ENCODE measurements around the gene UNCX. TPM values are rescaled to one million over a fixed set of nuclear protein-coding genes. Genes with fewer than 3 reads are reported as not detected.

Gene UNCX
- total and polyA plus RNA-seq, 2 of the 4 experiments (the other 2 are of a cell fraction) = not detected

- Histone ChIP-seq H3K9me1 (ENCODE audit: insufficient read depth, low read length) (no peaks in the 10 kb centered on the region), H3K18ac (ENCODE audit: low read depth, low read length) (no peak overlapping the region), H4K91ac (ENCODE audit: insufficient read depth, low read depth, low read length) (no peak overlapping the region), H4K20me1 (ENCODE audit: insufficient read depth, low read length) (0 out of 2 replicates have a peak, but pooled peaks cover 11% of the 10 kb centered on the region), H2AK5ac (ENCODE audit: low read depth, low read length) (no peak overlapping the region), H3K23ac (ENCODE audit: low read depth, low read length) (no peak overlapping the region), H3K79me1 (ENCODE audit: low read depth in 1 of 2, low read length in 2 of 2) (no peaks in the 10 kb centered on the region), H2BK5ac (ENCODE audit: low read depth, low read length, poor library complexity, severe bottlenecking) (no peak overlapping the region), H3K9ac (ENCODE audit: low read depth, low read length) (no peak overlapping the region), H3K4ac (ENCODE audit: low read depth, low read length) (no peak overlapping the region), H2AK9ac (replicated peaks; ENCODE audit: low read depth, low read length, poor library complexity) (no peak overlapping the region), H4K5ac (ENCODE audit: low read depth, low read length) (no peak overlapping the region), H2BK20ac (ENCODE audit: low read depth, low read length) (no peak overlapping the region), H3K56ac (ENCODE audit: extremely low read depth, insufficient read depth, low read length) (no peak overlapping the region), H2BK120ac (ENCODE audit: low read depth, low read length) (no peak overlapping the region), H3K14ac (replicated peaks; ENCODE audit: low read depth, low read length) (no peak overlapping the region), H2AFZ (replicated peaks; ENCODE audit: low read length, poor library complexity) (no peak overlapping the region), H3K27ac (ENCODE audit: insufficient read depth, low read length) (no peak overlapping the region), H3K9me3 (ENCODE audit: control insufficient read depth, insufficient read depth, low read length) (peaks cover 34% of the 10 kb centered on the region), H3K4me1 (ENCODE audit: control insufficient read depth, insufficient read depth, low read length) (no peaks in the 10 kb centered on the region), H2BK15ac (ENCODE audit: low read depth, low read length) (no peak overlapping the region), H3K4me3 (ENCODE audit: insufficient read depth, low read depth, low read length) (no peak overlapping the region), H3K27me3 (ENCODE audit: control insufficient read depth, insufficient read depth, low read length) (peaks cover 92% of the 10 kb centered on the region), H3K4me2 (ENCODE audit: low read depth, low read length) (no peak overlapping the region), H4K8ac (ENCODE audit: low read depth in 2 of 2, low read length in 2 of 2) (no peak overlapping the region), H3K36me3 (ENCODE audit: control insufficient read depth, insufficient read depth, low read length) (no peaks in the 10 kb centered on the region)
- POLR2A ChIA-PET (ENCODE audit: unreplicated experiment) = interaction anchor here (0.7 kb wide), 1 partner anchor 466 kb away, joined by 12 read pairs; no protein-coding TSS in a partner anchor
- ATAC-seq (ENCODE audit: low read depth) = no peak
- CTCF ChIA-PET = interaction anchor here (0.7 kb wide), 1 partner anchor 10 kb away, joined by 3 read pairs; no protein-coding TSS in a partner anchor
- dilution Hi-C loops (cut with HindIII; ENCODE audit: low sequenced_read_pairs, unreplicated experiment) = no loop called here
- in situ Hi-C loops (cut with MboI; ENCODE audit: low sequenced_read_pairs) = no loop called here
- intact Hi-C loops (cut with micrococcal nuclease) = no loop called here
- WGBS, 2 experiments (ENCODE audit: extremely low coverage in 2 of 2, insufficient read length in 1 of 2) = no CpG with 5 or more reads among the region's 27 CpGs
- no TSS peak for BruUV-seq (replicated peaks)
- no peak for DNase-seq
- TF ChIP-seq, protein P1, sequence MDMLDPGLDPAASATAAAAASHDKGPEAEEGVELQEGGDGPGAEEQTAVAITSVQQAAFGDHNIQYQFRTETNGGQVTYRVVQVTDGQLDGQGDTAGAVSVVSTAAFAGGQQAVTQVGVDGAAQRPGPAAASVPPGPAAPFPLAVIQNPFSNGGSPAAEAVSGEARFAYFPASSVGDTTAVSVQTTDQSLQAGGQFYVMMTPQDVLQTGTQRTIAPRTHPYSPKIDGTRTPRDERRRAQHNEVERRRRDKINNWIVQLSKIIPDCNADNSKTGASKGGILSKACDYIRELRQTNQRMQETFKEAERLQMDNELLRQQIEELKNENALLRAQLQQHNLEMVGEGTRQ (IDR thresholded peaks at IDR 0.05; ENCODE audit: low read depth, low read length) = no peak
- TF ChIP-seq MAZ (IDR thresholded peaks at IDR 0.05; ENCODE audit: borderline replicate concordance, low read depth, low read length) = no peak
- TF ChIP-seq FOS (IDR thresholded peaks at IDR 0.05; ENCODE audit: low read depth, low read length) = no peak
- TF ChIP-seq, protein P2, sequence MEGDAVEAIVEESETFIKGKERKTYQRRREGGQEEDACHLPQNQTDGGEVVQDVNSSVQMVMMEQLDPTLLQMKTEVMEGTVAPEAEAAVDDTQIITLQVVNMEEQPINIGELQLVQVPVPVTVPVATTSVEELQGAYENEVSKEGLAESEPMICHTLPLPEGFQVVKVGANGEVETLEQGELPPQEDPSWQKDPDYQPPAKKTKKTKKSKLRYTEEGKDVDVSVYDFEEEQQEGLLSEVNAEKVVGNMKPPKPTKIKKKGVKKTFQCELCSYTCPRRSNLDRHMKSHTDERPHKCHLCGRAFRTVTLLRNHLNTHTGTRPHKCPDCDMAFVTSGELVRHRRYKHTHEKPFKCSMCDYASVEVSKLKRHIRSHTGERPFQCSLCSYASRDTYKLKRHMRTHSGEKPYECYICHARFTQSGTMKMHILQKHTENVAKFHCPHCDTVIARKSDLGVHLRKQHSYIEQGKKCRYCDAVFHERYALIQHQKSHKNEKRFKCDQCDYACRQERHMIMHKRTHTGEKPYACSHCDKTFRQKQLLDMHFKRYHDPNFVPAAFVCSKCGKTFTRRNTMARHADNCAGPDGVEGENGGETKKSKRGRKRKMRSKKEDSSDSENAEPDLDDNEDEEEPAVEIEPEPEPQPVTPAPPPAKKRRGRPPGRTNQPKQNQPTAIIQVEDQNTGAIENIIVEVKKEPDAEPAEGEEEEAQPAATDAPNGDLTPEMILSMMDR (conservative IDR thresholded peaks at IDR 0.05; ENCODE audit: low read depth, low read length) = no peak
- TF ChIP-seq CEBPB (IDR thresholded peaks at IDR 0.05; ENCODE audit: low read depth, low read length) = no peak
- TF ChIP-seq, protein P3, sequence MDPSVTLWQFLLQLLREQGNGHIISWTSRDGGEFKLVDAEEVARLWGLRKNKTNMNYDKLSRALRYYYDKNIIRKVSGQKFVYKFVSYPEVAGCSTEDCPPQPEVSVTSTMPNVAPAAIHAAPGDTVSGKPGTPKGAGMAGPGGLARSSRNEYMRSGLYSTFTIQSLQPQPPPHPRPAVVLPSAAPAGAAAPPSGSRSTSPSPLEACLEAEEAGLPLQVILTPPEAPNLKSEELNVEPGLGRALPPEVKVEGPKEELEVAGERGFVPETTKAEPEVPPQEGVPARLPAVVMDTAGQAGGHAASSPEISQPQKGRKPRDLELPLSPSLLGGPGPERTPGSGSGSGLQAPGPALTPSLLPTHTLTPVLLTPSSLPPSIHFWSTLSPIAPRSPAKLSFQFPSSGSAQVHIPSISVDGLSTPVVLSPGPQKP (IDR thresholded peaks at IDR 0.05; ENCODE audit: borderline replicate concordance, low read depth, low read length) = no peak
- TF ChIP-seq BHLHE40 (IDR thresholded peaks at IDR 0.05; ENCODE audit: low read depth, low read length) = no peak
- TF ChIP-seq NFE2L2 (IDR thresholded peaks at IDR 0.05; ENCODE audit: low read depth, low read length) = no peak
- TF ChIP-seq RAD21 (IDR thresholded peaks at IDR 0.05; ENCODE audit: low read length) = no peak
- TF ChIP-seq MAFK (IDR thresholded peaks at IDR 0.05; ENCODE audit: low read depth, low read length) = no peak
- TF ChIP-seq CHD1 (IDR thresholded peaks at IDR 0.05; ENCODE audit: low read depth, low read length) = no peak
- no peak for TF ChIP-seq POLR2A (IDR thresholded peaks at IDR 0.05; ENCODE audit: low read depth, low read length)
- TF ChIP-seq MXI1 (IDR thresholded peaks at IDR 0.05; ENCODE audit: borderline replicate concordance, low read depth, low read length) = no peak
- no peak for TF ChIP-seq RCOR1 (IDR thresholded peaks at IDR 0.05; ENCODE audit: insufficient replicate concordance, low read length)
- TF ChIP-seq SMC3 (IDR thresholded peaks at IDR 0.05; ENCODE audit: low read depth, low read length) = no peak
Observed at GRCh38 chr7:1238931-1239802, 6.5 kb downstream of the UNCX start.

All from IMR-90 (cell line).